IPS DF 4.7 (cell line): ENCODE measurements around the gene CRACDL.

Experiments used
- DNase-seq: peaks from one replicate; pipeline ENCODE4 v3.0.0-alpha.2; 2013; ENCODE audit warnings: low spot score; ENCODE audit errors: extremely low read depth

The CRACDL gene

DNA sequence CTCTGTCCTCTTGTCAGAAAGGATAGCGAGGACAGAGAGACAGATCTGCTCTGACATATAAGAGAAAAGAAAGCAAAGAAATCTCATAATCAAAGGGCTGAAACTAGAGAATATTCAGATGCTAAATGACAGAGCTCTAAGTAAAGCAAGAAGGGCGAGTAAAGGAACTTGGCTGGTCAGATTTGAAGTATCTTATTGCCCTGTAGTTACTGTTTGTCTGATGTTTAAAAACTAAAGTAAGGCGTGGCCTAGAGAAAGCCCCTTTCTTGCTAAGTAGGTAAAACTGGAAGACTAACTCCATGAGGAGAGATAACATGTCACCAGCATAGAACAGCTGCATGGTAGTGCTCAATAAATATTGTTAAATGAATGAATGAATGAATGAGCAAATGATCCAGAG lies 70.0 kb downstream of the CRACDL start:
- no peak for DNase-seq

- no peak for DNase-seq
These were observed 74.4 kb downstream of the CRACDL start for GRCh38 chr2:98861601-98862000.

DNA sequence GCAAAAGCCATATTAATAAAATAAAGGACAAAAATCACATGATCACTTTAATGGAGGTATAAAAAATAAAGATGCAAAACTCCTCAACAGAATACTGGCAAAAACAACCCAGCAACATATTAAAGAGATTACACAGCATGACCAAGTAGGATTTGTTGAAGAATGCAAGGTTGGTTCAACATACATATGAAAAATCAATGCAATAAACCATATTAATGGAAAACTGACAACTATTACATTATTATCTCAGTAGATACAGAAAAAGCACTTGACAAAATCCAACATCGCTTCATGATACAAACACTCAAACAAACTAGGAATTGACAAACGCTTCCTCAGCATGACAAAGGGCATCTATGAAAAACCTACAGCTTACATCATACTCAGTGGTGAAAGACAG lies 76.7 kb downstream of the CRACDL start:
- no peak for DNase-seq

GRCh38 chr2:98857001-98857400 lies 79.0 kb downstream of the CRACDL start:
- DNase-seq: no peak

DNA sequence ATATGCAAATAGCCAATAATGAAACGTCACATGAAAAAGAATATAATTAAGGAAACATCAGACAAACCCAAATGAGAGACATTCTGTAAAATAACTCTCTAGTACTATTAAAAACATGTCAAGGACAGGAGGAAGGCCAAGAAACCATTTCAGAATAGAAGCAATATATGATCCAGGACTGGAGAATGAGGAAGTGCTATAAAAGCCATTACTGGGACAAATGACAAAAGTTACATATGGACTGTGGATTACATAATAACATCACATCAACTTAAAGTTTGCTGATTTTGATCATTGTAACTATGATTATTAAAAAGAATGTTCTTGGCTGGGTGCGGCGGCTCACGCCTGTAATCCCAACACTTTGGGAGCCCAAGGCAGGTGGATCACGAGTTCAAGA lies 81.3 kb downstream of the CRACDL start:
- no peak for DNase-seq

GRCh38 chr2:98852932-98853331 lies 83.1 kb downstream of the CRACDL start:
- no peak for DNase-seq

DNA sequence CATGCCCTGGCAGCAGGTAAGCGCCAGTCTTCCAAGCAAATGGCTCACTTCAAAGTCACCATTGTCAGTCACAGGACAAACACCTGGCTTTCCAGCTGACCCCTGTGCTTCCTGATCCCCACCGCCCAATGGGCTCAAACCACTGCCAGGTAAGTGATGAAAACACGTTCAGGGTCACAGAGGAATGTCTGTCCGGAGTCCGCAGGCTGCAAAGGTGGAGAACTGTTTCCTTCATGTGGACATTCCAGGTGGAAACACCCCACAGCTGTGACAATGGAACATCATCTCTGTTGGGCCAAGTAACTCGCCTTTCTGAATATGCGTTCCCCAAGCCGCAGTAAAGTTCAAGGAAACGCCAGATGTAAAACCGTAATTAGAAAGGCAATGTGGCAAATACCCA lies 86.0 kb downstream of the CRACDL start:
- no peak for DNase-seq

DNA sequence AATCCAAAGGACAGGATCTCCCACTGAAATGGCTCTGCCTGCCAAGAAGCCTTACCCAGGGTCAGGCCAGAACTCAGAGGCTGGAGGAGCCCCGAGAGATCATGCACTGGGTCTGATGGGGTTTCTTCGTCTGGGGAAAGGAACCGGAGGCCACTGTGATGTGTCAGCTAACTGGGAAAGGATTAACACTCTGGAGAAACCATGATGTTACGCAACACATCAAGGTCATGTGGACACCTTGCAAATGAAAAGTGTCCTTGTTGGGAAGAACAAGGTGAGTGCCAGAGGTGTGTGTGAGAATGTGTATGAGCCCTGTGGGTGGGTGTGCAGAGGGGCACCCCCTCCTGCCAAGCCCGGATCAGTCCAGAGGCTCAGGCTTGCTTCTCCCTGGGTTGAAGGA lies 86.9 kb downstream of the CRACDL start:
- no peak for DNase-seq

- no peak for DNase-seq
These were observed 88.2 kb downstream of the CRACDL start for GRCh38 chr2:98847853-98848252.

- no peak for DNase-seq
These were observed 90.0 kb downstream of the CRACDL start for GRCh38 chr2:98846041-98846440.

DNA sequence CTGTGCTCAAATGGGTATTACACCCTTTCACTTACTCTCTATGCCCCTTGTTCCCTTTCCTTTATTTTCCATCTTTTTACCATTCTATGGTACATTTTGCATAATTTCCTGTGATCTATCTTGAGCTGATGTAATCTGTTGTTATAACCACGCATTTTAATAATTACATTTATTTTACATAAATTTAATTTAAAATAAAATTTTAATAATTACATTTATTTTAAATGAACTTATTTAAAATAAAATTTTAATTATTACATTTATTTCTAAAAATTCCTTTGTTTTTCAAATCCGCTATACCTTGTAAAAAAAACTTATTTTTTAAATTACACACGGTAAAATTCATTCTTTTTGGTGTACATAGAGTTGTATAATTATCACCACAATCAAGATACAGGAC lies 93.9 kb downstream of the CRACDL start:
- DNase-seq: no peak

GRCh38 chr2:98839292-98839691 lies 96.7 kb downstream of the CRACDL start:
- DNase-seq: no peak

DNA sequence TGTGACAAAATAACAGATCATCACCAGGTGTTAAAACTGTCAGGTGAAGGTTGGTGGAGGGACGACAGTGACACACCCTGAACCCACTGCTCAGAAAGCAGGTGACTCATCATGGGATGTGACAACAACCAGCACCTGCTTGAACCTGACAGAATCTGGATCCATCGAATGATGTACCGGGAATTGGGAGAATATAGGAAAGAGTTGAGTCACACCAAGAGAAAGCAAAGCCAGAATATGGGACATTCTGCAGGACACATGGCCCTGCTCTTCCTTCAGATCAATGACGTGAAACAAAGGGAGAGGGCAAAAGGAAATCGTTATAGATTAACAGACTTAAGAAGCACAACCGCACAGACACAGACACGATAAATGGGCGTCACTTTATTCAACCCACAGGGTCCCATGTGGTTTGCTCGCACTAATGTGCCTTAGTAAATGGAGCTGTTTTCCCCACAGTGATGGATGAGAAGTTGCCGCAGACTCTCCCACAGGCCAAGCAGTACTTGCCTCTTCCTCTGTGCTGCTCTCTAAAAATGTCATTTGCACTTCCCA lies 100.1 kb downstream of the CRACDL start:
- no peak for DNase-seq

- no peak for DNase-seq
These were observed 102.1 kb downstream of the CRACDL start for GRCh38 chr2:98833917-98834263.

- no peak for DNase-seq
These were observed 102.7 kb downstream of the CRACDL start for GRCh38 chr2:98833172-98833916.

- DNase-seq: no peak
These were observed 103.9 kb downstream of the CRACDL start for GRCh38 chr2:98832172-98832571.

DNA sequence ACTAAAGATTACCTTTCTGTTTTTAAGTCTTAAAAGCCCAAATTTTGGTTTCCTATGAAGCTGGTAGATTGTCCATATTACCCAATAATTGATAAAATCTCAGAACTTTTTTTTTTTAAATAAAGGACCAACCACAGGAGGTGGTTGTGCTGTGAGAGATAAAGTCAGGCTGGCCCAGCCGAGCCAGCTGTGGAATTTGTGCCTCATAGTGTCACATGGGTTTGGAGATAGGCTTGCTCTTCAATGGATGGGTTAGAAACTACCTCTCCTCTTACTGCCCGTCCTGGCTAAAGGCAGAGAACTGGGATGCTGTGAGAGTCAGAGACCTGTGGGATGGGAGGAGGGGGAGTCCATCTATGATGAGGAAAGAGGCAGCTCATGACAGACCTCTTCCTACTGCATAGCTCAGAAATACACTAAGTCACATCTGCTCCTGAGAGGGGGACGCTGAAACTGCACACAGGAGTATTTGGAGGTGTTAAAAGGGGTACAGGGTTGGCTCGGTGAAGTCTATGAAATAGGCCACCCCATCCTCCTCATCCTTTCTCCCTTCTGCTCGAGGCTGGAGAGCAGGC lies 105.4 kb downstream of the CRACDL start:
- no peak for DNase-seq

- DNase-seq: no peak
These were observed 106.3 kb downstream of the CRACDL start for GRCh38 chr2:98829581-98830270.

- DNase-seq: no peak
These were observed 107.1 kb downstream of the CRACDL start for GRCh38 chr2:98828793-98829371.

- no peak for DNase-seq
These were observed 107.7 kb downstream of the CRACDL start for GRCh38 chr2:98828369-98828744.

- no peak for DNase-seq
These were observed 108.2 kb downstream of the CRACDL start for GRCh38 chr2:98827625-98828368.

DNA sequence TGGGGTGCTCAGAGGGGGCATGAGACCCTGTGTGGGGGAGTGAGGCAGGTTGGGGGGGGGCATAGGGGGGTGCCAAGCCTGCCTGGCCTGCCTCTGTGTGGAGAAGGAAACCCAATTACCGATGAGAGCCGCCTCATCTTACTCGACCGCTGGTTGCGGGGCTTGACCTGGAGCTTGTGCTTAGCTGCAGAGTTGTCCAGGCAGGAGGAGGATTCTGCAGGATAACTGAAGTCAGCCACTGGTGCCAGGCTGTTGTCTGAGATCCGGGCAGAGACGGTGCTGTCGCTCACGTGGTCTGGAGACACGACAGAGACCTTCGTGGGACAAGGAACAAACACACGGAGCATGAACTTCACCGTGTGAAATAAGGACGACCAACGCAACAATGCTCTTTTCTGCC lies 109.2 kb downstream of the CRACDL start:
- DNase-seq: no peak
